ENCODE measurements around the gene RSAD2.

GRCh38 chr2:6874032-6874431 is 3.5 kb upstream of the RSAD2 start:
- no peak for TF ChIP-seq CTCF (IDR thresholded peaks at IDR 0.05)
- TF ChIP-seq POLR2A (IDR thresholded peaks at IDR 0.05), result no peak
- no peak for TF ChIP-seq POLR2AphosphoS5 (IDR thresholded peaks at IDR 0.05)

Data from breast epithelium (tissue), 3 donors.